Fibroblast of the aortic adventitia (primary cell): ENCODE data around the gene NOP56. TPM values are rescaled to one million over a fixed set of nuclear protein-coding genes. Genes with fewer than 3 reads are reported as not detected.
"Not testable (repeated sequence)": the region's sequence is repeated elsewhere in the genome, so short reads cannot be mapped to it uniquely, and the experiment has no call there.

Source experiments
- DNase-seq: peaks from one replicate; pipeline ENCODE4 v3.0.0-alpha.2; 2010; ENCODE audit warnings: low read depth
- H3K4me3 ChIP-seq: 2 replicates; pipeline ENCODE4 v1.5.1; 2011; ENCODE audit warnings: low read depth, mild to moderate bottlenecking, control low read depth, low read length, moderate library complexity
- CTCF ChIP-seq: IDR thresholded peaks from 2 replicates; pipeline ENCODE4 v1.5.1; 2011; ENCODE audit warnings: mild to moderate bottlenecking, low read length, control low read depth, inconsistent platforms; ENCODE audit not compliant: insufficient read depth
- total RNA-seq: library from RNA; depleted of rRNA; stranded (reverse); fragments of >200 nt; gene quantifications from 2 replicates; pipeline ENCODE4 v1.2.3, GENCODE V29; 2012; ENCODE audit warnings: low replicate concordance

The NOP56 gene
- total RNA-seq, 1 donor = 106 TPM

- no peak for TF ChIP-seq CTCF
- H3K4me3 ChIP-seq = no peak overlapping the region
- DNase-seq = no peak
Observed at GRCh38 chr20:2673453-2673852, 21.0 kb downstream of the NOP56 start.

GRCh38 chr20:2680046-2680445 lies 27.6 kb downstream of the NOP56 start:
- no peak overlapping the region for H3K4me3 ChIP-seq
- TF ChIP-seq CTCF = no peak
- no peak for DNase-seq

GRCh38 chr20:2682040-2682439 lies 29.6 kb downstream of the NOP56 start:
- H3K4me3 ChIP-seq = not testable (repeated sequence)

GRCh38 chr20:2684817-2685216 lies 32.4 kb downstream of the NOP56 start:
- H3K4me3 ChIP-seq, DNase-seq: not testable (repeated sequence)

More at GRCh38 chr20:2682040-2682439, 29.6 kb downstream of the NOP56 start:
- not testable (repeated sequence) for DNase-seq

- H3K4me3 ChIP-seq = no peak overlapping the region
- DNase-seq = no peak
- no peak for TF ChIP-seq CTCF
Observed at GRCh38 chr20:2687514-2687913, 35.1 kb downstream of the NOP56 start.

GRCh38 chr20:2688041-2688591 lies 35.7 kb downstream of the NOP56 start:
- H3K4me3 ChIP-seq = no peak overlapping the region
- peak; percentile 62 for TF ChIP-seq CTCF
- DNase-seq = peak; percentile 35

- no peak overlapping the region for H3K4me3 ChIP-seq
- no peak for DNase-seq
- TF ChIP-seq CTCF = no peak
Observed at GRCh38 chr20:2690213-2690612, 37.8 kb downstream of the NOP56 start.

- TF ChIP-seq CTCF = no peak
- H3K4me3 ChIP-seq = no peak overlapping the region
- no peak for DNase-seq
Observed at GRCh38 chr20:2690718-2691117, 38.3 kb downstream of the NOP56 start.
